T47D (cell line): Measurements from ENCODE around the gene DPP10.

Experiments
- DNase-seq, 2 experiments: peaks; one replicate each; pipeline versions ENCODE4 v3.0.0 to v3.0.0-alpha.2; 2011 to 2012; ENCODE audit warnings: low read depth in 1 of 2, low spot score in 1 of 2
- JUND ChIP-seq: IDR thresholded peaks from 2 replicates; pipeline ENCODE4 v1.6.1; 2012; ENCODE audit warnings: low read depth
- in situ Hi-C: cut with HindIII; loops from 2 replicates; pipeline ENCODE4 v1.10.0; 2016; ENCODE audit warnings: low sequenced_read_pairs, low pct_unique_long_range_greater_than_20kb

Gene DPP10

GRCh38 chr2:115483666-115484065 lies 1041.2 kb downstream of the DPP10 start:
- in situ Hi-C loops, result no loop called here
- TF ChIP-seq JUND, result no peak
- no peak for DNase-seq

DNA sequence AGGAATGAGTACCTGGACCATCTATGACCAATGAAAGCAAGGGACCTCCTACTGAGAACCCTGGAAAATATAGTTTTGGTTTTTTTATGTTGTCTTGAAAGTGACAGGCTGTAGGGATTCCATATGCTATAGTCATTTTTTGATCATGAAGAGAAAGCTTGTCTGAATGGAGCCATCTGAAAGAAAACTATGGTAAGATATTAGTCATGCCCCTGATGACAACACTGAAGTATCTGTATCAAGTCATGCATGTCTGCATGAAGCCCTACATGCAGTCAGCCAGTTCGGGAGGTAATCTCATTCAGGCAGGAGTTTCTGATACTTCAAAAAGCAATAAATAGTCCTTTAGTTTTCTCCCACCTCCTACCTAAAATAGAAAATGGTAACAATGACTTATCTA lies 1042.0 kb downstream of the DPP10 start:
- no peak for TF ChIP-seq JUND
- DNase-seq, result no peak
- in situ Hi-C loops, result no loop called here

DNA sequence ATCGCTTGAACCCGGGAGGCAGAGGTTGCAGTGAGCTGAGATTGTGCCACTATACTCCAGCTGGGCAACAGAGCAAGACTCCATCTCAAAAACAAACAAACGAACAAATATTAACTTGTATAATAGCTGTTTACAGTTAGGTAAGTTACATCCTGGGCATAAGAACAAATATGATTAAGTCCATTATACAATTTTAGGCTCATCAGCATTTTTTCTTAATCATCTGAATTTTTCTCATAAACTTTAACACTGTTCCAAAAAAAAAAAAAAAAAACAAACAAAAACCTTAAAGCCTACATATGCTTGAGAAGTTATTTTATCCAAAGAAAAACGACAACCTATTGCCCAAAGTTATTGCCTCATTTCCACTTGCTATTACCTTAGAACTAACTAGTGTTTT lies 1042.5 kb downstream of the DPP10 start:
- in situ Hi-C loops, result no loop called here
- no peak for DNase-seq
- TF ChIP-seq JUND, result no peak

- in situ Hi-C loops, result no loop called here
- TF ChIP-seq JUND, result no peak
- peak in 1 of 2 experiments; percentile 40 for DNase-seq
Observed at GRCh38 chr2:115491186-115491793, 1048.8 kb downstream of the DPP10 start.

GRCh38 chr2:115505331-115505730 lies 1062.9 kb downstream of the DPP10 start:
- no peak for DNase-seq
- in situ Hi-C loops, result no loop called here
- TF ChIP-seq JUND, result no peak

DNA sequence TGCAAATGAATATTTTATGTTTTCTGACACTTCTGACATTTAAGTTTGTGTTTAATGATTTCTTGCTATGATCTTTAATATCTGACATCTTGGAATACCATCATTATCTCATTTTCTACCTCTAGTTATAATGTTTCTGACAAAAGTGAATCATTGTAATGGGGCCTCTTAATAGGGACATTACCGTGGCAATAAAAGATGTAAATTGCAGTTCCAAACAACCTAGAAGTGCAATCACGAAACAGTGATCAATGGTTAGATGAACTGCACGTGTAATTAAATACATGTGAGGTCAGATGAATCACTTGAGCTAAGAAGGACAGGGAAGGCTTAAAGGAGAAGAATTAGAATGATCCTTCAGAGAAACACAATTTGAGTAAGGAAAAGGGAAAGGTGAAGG lies 1078.3 kb downstream of the DPP10 start:
- no peak for TF ChIP-seq JUND
- DNase-seq, result no peak
- in situ Hi-C loops, result no loop called here

DNA sequence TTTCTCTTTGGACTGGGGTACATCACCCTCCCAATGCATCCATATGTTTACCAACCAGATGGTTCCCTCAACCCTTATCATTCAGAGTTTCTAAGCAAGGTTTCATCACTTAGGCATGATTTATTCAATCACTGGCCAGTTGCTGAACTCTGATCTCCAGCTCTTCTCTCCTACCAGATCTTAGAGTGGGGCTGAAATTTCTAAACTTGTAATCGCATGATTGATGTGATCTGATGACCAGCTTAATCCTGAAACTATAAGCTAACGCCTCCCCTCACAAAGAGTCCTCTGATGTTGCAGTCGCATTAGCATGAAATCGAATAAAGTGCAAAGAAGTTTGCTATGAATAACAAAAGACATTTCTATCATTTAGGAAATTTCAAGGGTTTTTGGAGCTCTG lies 1082.0 kb downstream of the DPP10 start:
- no peak for TF ChIP-seq JUND
- DNase-seq, result no peak
- in situ Hi-C loops, result no loop called here

DNA sequence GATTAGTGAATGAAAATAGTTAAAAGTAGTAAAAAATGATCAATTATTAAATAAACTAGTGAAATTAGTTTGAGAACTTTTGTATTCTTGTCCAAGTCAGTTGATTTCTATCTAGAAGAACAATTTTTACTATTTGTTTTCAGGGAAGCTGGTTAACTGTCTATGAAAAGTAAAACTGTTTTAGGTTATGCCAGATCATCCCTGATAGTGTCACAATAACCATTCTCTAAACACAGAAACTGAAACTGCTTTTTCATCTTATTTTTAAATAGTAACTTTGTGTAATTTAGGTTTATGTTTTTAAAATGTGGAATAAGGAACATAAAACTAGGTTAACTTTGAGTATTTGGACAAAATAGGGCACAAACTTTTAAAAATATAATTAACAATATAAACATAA lies 1087.2 kb downstream of the DPP10 start:
- no peak for TF ChIP-seq JUND
- no peak for DNase-seq
- in situ Hi-C loops, result no loop called here

- no peak for DNase-seq
- TF ChIP-seq JUND, result no peak
- in situ Hi-C loops, result no loop called here
Observed at GRCh38 chr2:115533081-115533480, 1090.6 kb downstream of the DPP10 start.

- in situ Hi-C loops, result no loop called here
Observed at GRCh38 chr2:115541814-115542213, 1099.4 kb downstream of the DPP10 start.

DNA sequence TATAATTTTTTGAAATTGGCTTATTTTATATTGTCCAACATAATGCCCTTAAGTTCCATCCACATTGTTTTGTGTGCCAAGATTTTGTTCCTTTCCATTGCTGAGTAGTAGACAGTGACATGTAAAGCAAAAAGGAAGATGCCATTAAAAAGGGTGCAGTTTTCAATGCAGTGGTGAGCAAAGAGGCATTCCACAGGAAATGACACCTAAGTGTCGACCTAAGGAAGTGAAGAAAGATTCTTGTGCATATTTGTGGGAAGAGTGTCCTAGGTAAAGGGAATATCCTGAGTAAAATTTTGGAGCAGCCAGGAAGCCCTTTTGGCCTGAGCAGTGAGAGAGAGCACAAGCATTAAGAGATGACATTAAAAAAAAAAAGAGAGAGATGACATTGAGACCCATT lies 1099.9 kb downstream of the DPP10 start:
- TF ChIP-seq JUND, result no peak
- in situ Hi-C loops, result no loop called here
- DNase-seq, result no peak

More at GRCh38 chr2:115541814-115542213, 1099.4 kb downstream of the DPP10 start:
- DNase-seq, result no peak
- no peak for TF ChIP-seq JUND

DNA sequence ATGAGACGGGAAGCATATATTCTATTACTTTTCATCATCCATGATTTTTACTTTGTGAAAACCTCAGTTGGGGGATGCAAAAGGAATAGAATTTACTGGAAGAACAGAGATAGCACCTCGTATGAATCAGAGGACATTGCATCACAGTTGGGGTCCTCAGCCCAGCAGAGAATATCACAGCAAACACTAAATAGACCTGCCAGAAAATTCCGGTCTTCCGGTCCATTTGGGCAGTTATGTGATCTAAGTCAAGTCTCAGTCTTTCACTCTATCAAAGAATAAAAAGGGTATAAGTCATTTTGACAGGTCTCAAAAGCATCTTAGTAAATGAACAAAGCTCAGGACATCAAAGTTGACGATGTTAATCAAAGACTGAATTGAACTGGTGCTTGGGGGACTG lies 1100.6 kb downstream of the DPP10 start:
- TF ChIP-seq JUND, result no peak
- DNase-seq, result no peak
- in situ Hi-C loops, result no loop called here

DNA sequence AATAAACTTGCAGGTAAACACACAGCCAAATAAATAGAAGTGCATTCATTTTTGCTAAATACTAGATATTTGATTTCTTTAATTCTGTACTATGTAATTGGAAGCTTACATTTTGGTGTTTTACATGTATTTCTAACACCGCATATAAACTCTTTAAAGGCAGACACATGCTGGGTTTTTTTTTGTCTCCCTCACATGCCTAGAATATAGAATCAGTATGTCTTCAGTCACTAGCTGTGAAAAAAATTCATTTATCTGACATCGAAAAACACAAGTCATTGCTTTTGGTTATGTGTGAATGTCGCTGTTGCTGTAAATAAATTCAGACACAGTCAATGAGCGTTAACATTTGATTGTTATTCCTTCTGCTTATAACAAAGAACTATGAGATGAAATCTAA lies 1101.0 kb downstream of the DPP10 start:
- in situ Hi-C loops, result no loop called here
- DNase-seq, result no peak
- no peak for TF ChIP-seq JUND

GRCh38 chr2:115549611-115550130 lies 1107.2 kb downstream of the DPP10 start:
- DNase-seq, result no peak
- in situ Hi-C loops, result no loop called here

GRCh38 chr2:115552726-115553125 lies 1110.3 kb downstream of the DPP10 start:
- no peak for DNase-seq
- in situ Hi-C loops, result no loop called here
- no peak for TF ChIP-seq JUND

More at GRCh38 chr2:115549611-115550130, 1107.2 kb downstream of the DPP10 start:
- no peak for TF ChIP-seq JUND
